Activated CD4-positive, alpha-beta memory T cell treated with anti-CD3 and anti-CD28 coated beads for 36 hours (primary cell): Measurements from ENCODE around the gene COX6A2. TPM values are rescaled to one million over a fixed set of nuclear protein-coding genes. Genes with fewer than 3 reads are reported as not detected.

ENCODE experiments used
- CTCF ChIA-PET: fragments of 350-600 bp; sonication (Branson Sonifier 250); formaldehyde crosslinking; loops from one replicate; lab custom pipeline; 2021; ENCODE audit warnings: antibody characterized with exemption, inconsistent platforms; lab: Charles Lee
- POLR2A ChIA-PET: fragments of 350-600 bp; sonication (Branson Sonifier 250); formaldehyde crosslinking; loops from one replicate; lab custom pipeline; 2021; ENCODE audit warnings: antibody characterized with exemption; lab: Charles Lee
- DNase-seq: peaks from one replicate; pipeline ENCODE4 v3.0.0-alpha.2; 2020
- H3K27ac Mint-ChIP-seq: one replicate; pipeline ENCODE4 v1.8.0; 2021; ENCODE audit warnings: mixed read lengths
- H3K27me3 Mint-ChIP-seq: one replicate; pipeline ENCODE4 v1.8.0; 2021; ENCODE audit warnings: mixed read lengths
- H3K36me3 Mint-ChIP-seq: one replicate; pipeline ENCODE4 v1.8.0; 2021; ENCODE audit warnings: mixed read lengths
- H3K4me1 Mint-ChIP-seq: one replicate; pipeline ENCODE4 v1.8.0; 2021; ENCODE audit warnings: low read depth, mixed read lengths
- H3K4me3 Mint-ChIP-seq: one replicate; pipeline ENCODE4 v1.8.0; 2021; ENCODE audit warnings: mild to moderate bottlenecking, mixed read lengths
- H3K9me3 Mint-ChIP-seq: one replicate; pipeline ENCODE4 v1.8.0; 2021; ENCODE audit warnings: mixed read lengths
- intact Hi-C: fragments of 100-400 bp; cut with micrococcal nuclease; formaldehyde crosslinking; loops from one replicate; pipeline ENCODE4 v1.15.1; 2023
- total RNA-seq, 2 experiments: library from RNA; stranded (reverse); gene quantifications; one replicate each; pipeline ENCODE4 v1.2.3, GENCODE V29; 2021

COX6A2 gene
- total RNA-seq, result not detected

DNA sequence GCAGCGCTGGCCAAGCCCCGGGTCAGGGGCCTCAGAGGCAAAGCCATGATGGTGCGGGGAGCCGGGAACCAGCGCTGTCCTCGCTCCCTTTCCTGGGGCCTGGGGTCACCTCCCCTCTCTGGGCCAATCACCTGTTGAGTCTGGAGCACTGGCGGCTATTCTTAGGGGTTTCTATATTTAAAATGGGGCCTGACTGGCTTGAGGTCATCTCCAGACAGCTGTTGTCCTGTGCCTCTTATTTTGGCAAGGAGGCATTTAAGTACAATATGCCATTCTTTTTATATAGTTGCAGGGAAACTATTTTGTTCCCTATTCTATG lies at the start of gene COX6A2:
COX6A2 (minus strand) TSS at position 82 of the 319 bp plus-strand sequence; CDS start at position 47, 35 bp downstream.
- no peaks in the 10 kb centered on the region for H3K9me3 Mint-ChIP-seq

GRCh38 chr16:31477220-31478216 lies 49.4 kb upstream of the COX6A2 start:
- peak overlapping the region; percentile 59 for H3K4me3 Mint-ChIP-seq
- no peaks in the 10 kb centered on the region for H3K36me3 Mint-ChIP-seq
- ChIA-PET POLR2A (interaction anchor here (1.1 to 2.2 kb wide), 5 partner anchors 12 to 396 kb away, joined by 3 to 11 read pairs (median 7); partner anchors contain the start of genes ARMC5, RUSF1 and ZNF267), CTCF (interaction anchor here (1.0 to 4.6 kb wide), 2 partner anchors 17 to 58 kb away, joined by 3 to 24 read pairs; no protein-coding TSS in a partner anchor)
- intact Hi-C loops, result loop anchor here (1.0 to 5.0 kb wide), 4 partner anchors 10 to 220 kb away; partner anchors contain the start of gene RUSF1
- no peak overlapping the region for H3K27ac Mint-ChIP-seq
- no peaks in the 10 kb centered on the region for H3K9me3 Mint-ChIP-seq
- H3K4me1 Mint-ChIP-seq, result peaks cover 18% of the 10 kb centered on the region
- H3K27me3 Mint-ChIP-seq, result peaks cover 9% of the 10 kb centered on the region
- peak; percentile 59 for DNase-seq

More for the DNA sequence above, at the start of gene COX6A2:
- no peak for DNase-seq
- Mint-ChIP-seq H3K4me3 (no peak within 1 kb of the TSS), H3K27me3 (peaks cover 10% of the 10 kb centered on the region), H3K36me3 (peaks cover 4% of the 10 kb centered on the region), H3K27ac (no peak within 1 kb of the TSS), H3K4me1 (peaks cover 8% of the 10 kb centered on the region)
- POLR2A ChIA-PET, result no interaction called here
- CTCF ChIA-PET, result interaction anchor here (1.6 kb wide), 1 partner anchor 15 kb away, joined by 6 read pairs; the partner anchor contains the start of gene ZNF843
- intact Hi-C loops, result no loop called here

GRCh38 chr16:31476303-31477219 lies 48.4 kb upstream of the COX6A2 start:
- CTCF ChIA-PET, result interaction anchor here (4.6 kb wide), 1 partner anchor 16 kb away, joined by 24 read pairs; no protein-coding TSS in a partner anchor
- H3K27me3 Mint-ChIP-seq, result peaks cover 12% of the 10 kb centered on the region
- H3K4me1 Mint-ChIP-seq, result peaks cover 18% of the 10 kb centered on the region
- H3K36me3 Mint-ChIP-seq, result no peaks in the 10 kb centered on the region
- H3K9me3 Mint-ChIP-seq, result no peaks in the 10 kb centered on the region
- peak overlapping the region; percentile 51 for H3K27ac Mint-ChIP-seq
- H3K4me3 Mint-ChIP-seq, result peak overlapping the region; percentile 75
- intact Hi-C loops, result loop anchor here (1.0 to 5.0 kb wide), 4 partner anchors 11 to 221 kb away; partner anchors contain the start of gene RUSF1
- POLR2A ChIA-PET, result interaction anchor here (1.1 to 2.2 kb wide), 4 partner anchors 13 to 397 kb away, joined by 3 to 11 read pairs (median 8); partner anchors contain the start of genes ARMC5, RUSF1 and ZNF267
- peak; percentile 94 for DNase-seq

DNA sequence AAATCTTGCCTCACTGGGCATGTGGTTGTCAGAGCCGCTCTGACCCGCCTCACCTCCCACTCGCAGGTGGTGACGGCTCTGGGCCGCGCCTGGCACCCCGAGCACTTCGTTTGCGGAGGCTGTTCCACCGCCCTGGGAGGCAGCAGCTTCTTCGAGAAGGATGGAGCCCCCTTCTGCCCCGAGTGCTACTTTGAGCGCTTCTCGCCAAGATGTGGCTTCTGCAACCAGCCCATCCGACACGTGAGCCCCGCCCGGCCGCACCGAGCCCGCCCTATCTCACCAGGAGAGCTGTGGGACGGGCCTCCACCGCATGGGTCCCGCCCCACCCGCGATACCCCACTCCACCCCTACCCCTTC lies 47.8 kb upstream of the COX6A2 start:
- ChIA-PET CTCF (interaction anchor here (4.6 kb wide), 1 partner anchor 15 kb away, joined by 24 read pairs; no protein-coding TSS in a partner anchor), POLR2A (interaction anchor here (1.9 to 2.2 kb wide), 3 partner anchors 13 to 32 kb away, joined by 7 to 11 read pairs (median 9); partner anchors contain the start of genes ARMC5 and RUSF1)
- Mint-ChIP-seq H3K27ac (no peak overlapping the region), H3K4me3 (peak overlapping the region; percentile 75), H3K4me1 (peaks cover 18% of the 10 kb centered on the region), H3K36me3 (no peaks in the 10 kb centered on the region), H3K9me3 (no peaks in the 10 kb centered on the region), H3K27me3 (peaks cover 17% of the 10 kb centered on the region)
- DNase-seq, result no peak
- intact Hi-C loops, result loop anchor here (2.0 to 5.0 kb wide), 2 partner anchors 33 to 221 kb away; partner anchors contain the start of gene RUSF1

- Mint-ChIP-seq H3K27me3 (peaks cover 19% of the 10 kb centered on the region), H3K4me3 (no peak overlapping the region), H3K9me3 (no peaks in the 10 kb centered on the region), H3K27ac (no peak overlapping the region), H3K4me1 (peaks cover 18% of the 10 kb centered on the region), H3K36me3 (no peaks in the 10 kb centered on the region)
- intact Hi-C loops, result loop anchor here (5.0 kb wide), 1 partner anchor 222 kb away; no protein-coding TSS in a partner anchor
- DNase-seq, result no peak
- ChIA-PET CTCF (interaction anchor here (4.6 kb wide), 1 partner anchor 14 kb away, joined by 24 read pairs; no protein-coding TSS in a partner anchor), POLR2A (interaction anchor here (1.9 kb wide), 1 partner anchor 15 kb away, joined by 7 read pairs; the partner anchor contains the start of gene ARMC5)
These were observed 46.9 kb upstream of the COX6A2 start for GRCh38 chr16:31474773-31475738.

- Mint-ChIP-seq H3K4me1 (peaks cover 18% of the 10 kb centered on the region), H3K9me3 (no peaks in the 10 kb centered on the region), H3K36me3 (no peaks in the 10 kb centered on the region), H3K4me3 (no peak overlapping the region), H3K27me3 (peaks cover 19% of the 10 kb centered on the region), H3K27ac (no peak overlapping the region)
- intact Hi-C loops, result no loop called here
- POLR2A ChIA-PET, result no interaction called here
- DNase-seq, result no peak
- CTCF ChIA-PET, result interaction anchor here (4.6 kb wide), 1 partner anchor 14 kb away, joined by 24 read pairs; no protein-coding TSS in a partner anchor
These were observed 46.1 kb upstream of the COX6A2 start for GRCh38 chr16:31474173-31474714.

DNA sequence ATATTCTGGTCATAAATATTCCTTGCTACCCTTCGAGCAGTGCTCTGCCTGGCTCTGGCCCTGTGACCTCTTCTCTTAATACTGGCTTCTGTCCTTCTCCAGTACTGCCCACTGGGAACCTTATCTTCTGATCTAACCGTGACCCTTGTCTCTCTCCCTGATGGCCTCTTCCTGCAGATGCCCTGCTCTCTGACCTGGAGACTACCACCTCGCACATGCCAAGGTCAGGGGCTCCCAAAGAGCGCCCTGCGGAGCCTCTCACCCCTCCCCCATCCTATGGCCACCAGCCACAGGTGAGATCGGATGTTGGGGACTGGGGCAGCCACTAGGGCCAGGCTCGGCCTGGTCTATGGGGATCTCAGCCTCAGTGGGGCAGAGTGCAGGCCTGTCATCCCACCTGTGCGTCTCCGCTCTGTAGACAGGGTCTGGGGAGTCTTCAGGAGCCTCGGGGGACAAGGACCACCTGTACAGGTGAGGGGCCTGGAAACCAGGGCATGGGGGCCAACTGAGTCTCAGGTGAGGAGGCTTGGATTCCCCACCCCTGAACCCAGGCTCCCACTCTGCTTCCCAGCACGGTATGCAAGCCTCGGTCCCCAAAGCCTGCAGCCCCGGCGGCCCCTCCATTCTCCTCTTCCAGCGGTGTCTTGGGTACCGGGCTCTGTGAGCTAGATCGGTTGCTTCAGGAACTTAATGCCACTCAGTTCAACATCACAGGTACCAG lies 45.3 kb upstream of the COX6A2 start:
- H3K36me3 Mint-ChIP-seq, result no peaks in the 10 kb centered on the region
- peaks cover 19% of the 10 kb centered on the region for H3K27me3 Mint-ChIP-seq
- H3K9me3 Mint-ChIP-seq, result no peaks in the 10 kb centered on the region
- peaks cover 18% of the 10 kb centered on the region for H3K4me1 Mint-ChIP-seq
- DNase-seq, result no peak
- no peak overlapping the region for H3K27ac Mint-ChIP-seq
- H3K4me3 Mint-ChIP-seq, result no peak overlapping the region
- intact Hi-C loops, result no loop called here
- CTCF ChIA-PET, result interaction anchor here (0.6 to 1.0 kb wide), 2 partner anchors 13 to 18 kb away, joined by 3 read pairs; no protein-coding TSS in a partner anchor
- POLR2A ChIA-PET, result no interaction called here

DNA sequence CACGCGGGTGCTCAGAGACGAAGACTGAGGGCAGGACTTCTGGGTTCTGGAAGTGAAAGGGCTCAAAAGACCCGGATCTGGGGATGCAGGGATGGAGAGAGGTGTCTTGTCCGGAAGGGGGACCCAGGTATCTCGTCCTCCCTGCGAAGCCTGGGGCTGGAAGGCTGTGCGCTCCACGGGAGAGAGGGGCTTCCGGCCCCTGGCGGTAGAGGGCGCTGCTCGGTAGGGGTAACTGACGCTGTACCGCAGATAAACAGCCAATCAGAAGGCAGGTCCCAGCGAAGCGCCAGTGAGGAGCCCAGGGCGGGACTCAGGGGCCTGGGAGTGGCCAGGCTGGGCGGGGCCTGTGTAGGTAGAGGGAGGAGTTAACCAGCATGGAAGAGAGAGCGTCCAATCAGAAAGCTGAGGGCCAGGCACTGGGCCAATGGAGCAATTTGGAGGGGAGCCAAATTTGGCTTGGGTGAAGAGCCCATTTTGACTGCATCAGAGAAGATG lies 44.6 kb upstream of the COX6A2 start:
- peak overlapping the region; percentile 41 for H3K4me3 Mint-ChIP-seq
- intact Hi-C loops, result no loop called here
- CTCF ChIA-PET, result interaction anchor here (0.6 to 1.0 kb wide), 2 partner anchors 12 to 19 kb away, joined by 3 read pairs; no protein-coding TSS in a partner anchor
- no peaks in the 10 kb centered on the region for H3K9me3 Mint-ChIP-seq
- DNase-seq, result peak; percentile 67
- POLR2A ChIA-PET, result no interaction called here
- H3K27me3 Mint-ChIP-seq, result peaks cover 19% of the 10 kb centered on the region
- no peaks in the 10 kb centered on the region for H3K36me3 Mint-ChIP-seq
- H3K4me1 Mint-ChIP-seq, result peaks cover 12% of the 10 kb centered on the region
- H3K27ac Mint-ChIP-seq, result no peak overlapping the region

GRCh38 chr16:31471875-31472708 lies 43.9 kb upstream of the COX6A2 start, which contains the start of gene TGFB1I1:
Gene TGFB1I1, plus strand, starts transcription at chr16:31472152. Its CDS starts 37 bp downstream, at chr16:31472189.
- CTCF ChIA-PET, result interaction anchor here (1.0 kb wide), 1 partner anchor 12 kb away, joined by 3 read pairs; no protein-coding TSS in a partner anchor
- H3K4me3 Mint-ChIP-seq, result peak within 1 kb of the TSS; percentile 41
- no peaks in the 10 kb centered on the region for H3K36me3 Mint-ChIP-seq
- H3K27ac Mint-ChIP-seq, result no peak within 1 kb of the TSS
- H3K27me3 Mint-ChIP-seq, result peaks cover 19% of the 10 kb centered on the region
- POLR2A ChIA-PET, result no interaction called here
- no peak for DNase-seq
- H3K4me1 Mint-ChIP-seq, result peaks cover 12% of the 10 kb centered on the region
- H3K9me3 Mint-ChIP-seq, result no peaks in the 10 kb centered on the region
- intact Hi-C loops, result no loop called here
